Pancreas (tissue), 10 donors: ENCODE results near the gene LRP8. TPM values are rescaled to one million over a fixed set of nuclear protein-coding genes. Genes with fewer than 3 reads are reported as not detected.

Experiments used
- ATAC-seq, 4 donors: fragments of 200-7000 bp; cut with Tn5 transposase; one replicate each; pipeline versions ENCODE4 v1.8.0 to v1.9.1; 2020; ENCODE audit warnings: mild to moderate bottlenecking in 4 of 4, moderate library complexity in 4 of 4
- DNase-seq, 6 donors: peaks; one replicate each; pipeline ENCODE4 v3.0.0-alpha.2; 2020
- FAIRE-seq: peaks from 2 replicates; lab custom pipeline; 2012; peaks lifted over from hg19 to GRCh38; lab: Jason Lieb, UNC
- H3K27ac ChIP-seq, 4 donors: fragments of 200-600 bp; sonication (generic); 1 replicate in 3 of 4; 2 replicates in 1 of 4; pipeline versions ENCODE4 v1.5.0 to v1.8.0; 2020
- H3K27me3 ChIP-seq, 4 donors: fragments of 200-600 bp; one replicate each; pipeline ENCODE4 v1.8.0; 2021
- H3K36me3 ChIP-seq, 3 donors: fragments of 200-600 bp; sonication (generic) in 1 of 3; one replicate each; pipeline versions ENCODE4 v1.5.0 to v1.8.0; 2020 to 2021
- H3K4me1 ChIP-seq, 3 donors: fragments of 200-600 bp; one replicate each; pipeline ENCODE4 v1.8.0; 2021
- H3K4me3 ChIP-seq, 4 donors: fragments of 200-600 bp; sonication (generic) in 2 of 4; one replicate each; pipeline versions ENCODE4 v1.5.0 to v1.8.0; 2020 to 2021
- H3K9me3 ChIP-seq, 4 donors: fragments of 200-600 bp; one replicate each; pipeline ENCODE4 v1.8.0; 2021
- CTCF ChIP-seq, 4 donors: fragments of 200-600 bp; sonication (generic) in 3 of 4; IDR thresholded peaks; one replicate each; pipeline versions ENCODE4 v1.5.0 to v1.8.0; 2021; ENCODE audit warnings: antibody characterized with exemption in 4 of 4
- WGBS, 2 donors: extraction: QIAGEN DNeasy Blood & Tissue Kit; methylation state at CpG; one replicate each; pipeline ENCODE4 v1.1.7; 2013; 5-methylcytosine and 5-hydroxymethylcytosine counted together
- intact Hi-C, 3 donors: fragments of 100-400 bp; cut with DNase I; formaldehyde crosslinking; loops; one replicate each; pipeline versions ENCODE4 v1.11.1 to v1.14.2; 2022
- polyA plus RNA-seq, 2 donors: library from polyadenylated mRNA; stranded (reverse); fragments of 200-250 nt; gene quantifications; one replicate each; pipeline ENCODE4 v1.2.3, GENCODE V29; 2013
- total RNA-seq, 6 donors: library from RNA; stranded (reverse); fragmentation: NEBNext Ultra II Directional in 4 of 6; extraction: Animal tissue kit (Norgen Biotek cat#: 25700) in 4 of 6; gene quantifications; one replicate each; pipeline versions ENCODE4 v1.2.1 to v1.2.4, GENCODE V29; 2021 to 2023
- donor health status: healthy with polysubstance abuse.
- donor health status: DM: no; HTN: no; CAD: no; lungs with moderate emphysema.
- donor health status: DM: no; HTN: no; CAD: no.
- donor health status: control.
- donor health status: control.
- donor health status: Bipolar disorder and iron deficiency.
- donor health status: DM: yes; HTN: yes; CAD: no.
- donor health status: DM: no; HTN: no; CAD: no.
- donor health status: DM: no; HTN: no; CAD: no.
- donor health status: DM: yes; HTN: yes; CAD: no.

LRP8 gene
- total and polyA plus RNA-seq, 8 donors, result 0.08 to 2.3 (median 0.59) TPM

GRCh38 chr1:53320646-53321045 lies 7.2 kb downstream of the LRP8 start:
- FAIRE-seq (no peak), DNase-seq (peak in 1 of 6 donors; percentile 23), ATAC-seq (no peak)
- intact Hi-C loops, result no loop called here
- peaks cover 0 to 7% (median 5%) of the 10 kb centered on the region in 3 donors for H3K4me1 ChIP-seq
- H3K27me3 ChIP-seq, result no peaks in the 10 kb centered on the region
- WGBS, 2 donors, result 94 to 97% methylated on average over 7 of the region's 7 CpGs
- H3K9me3 ChIP-seq, result no peaks in the 10 kb centered on the region
- no peak for TF ChIP-seq CTCF (IDR thresholded peaks at IDR 0.05)
- no peak overlapping the region for H3K4me3 ChIP-seq
- H3K36me3 ChIP-seq, result no peaks in the 10 kb centered on the region
- no peak overlapping the region for H3K27ac ChIP-seq

- no peaks in the 10 kb centered on the region for H3K4me1 ChIP-seq
- H3K36me3 ChIP-seq, result no peaks in the 10 kb centered on the region
- peak in 1 of 6 donors; percentile 4 for DNase-seq
- ATAC-seq, result no peak
- intact Hi-C loops, result no loop called here
- FAIRE-seq, result no peak
- H3K4me3 ChIP-seq, result no peak overlapping the region
- H3K27ac ChIP-seq, result no peak overlapping the region
- H3K27me3 ChIP-seq, result no peaks in the 10 kb centered on the region
- no peak for TF ChIP-seq CTCF (IDR thresholded peaks at IDR 0.05)
- WGBS, 2 donors, result 87 to 88% methylated on average over 20 of the region's 20 CpGs
- H3K9me3 ChIP-seq, result no peaks in the 10 kb centered on the region
Observed at GRCh38 chr1:53319296-53320101, 8.4 kb downstream of the LRP8 start.

GRCh38 chr1:53317646-53318539 lies 10.0 kb downstream of the LRP8 start:
- H3K4me3 ChIP-seq, result no peak overlapping the region
- peak in 1 of 6 donors; percentile 1 for DNase-seq
- no peak for ATAC-seq
- WGBS, 2 donors, result 88 to 92% methylated on average over 13 of the region's 13 CpGs
- no peaks in the 10 kb centered on the region for H3K4me1 ChIP-seq
- no peaks in the 10 kb centered on the region for H3K9me3 ChIP-seq
- no peaks in the 10 kb centered on the region for H3K36me3 ChIP-seq
- FAIRE-seq, result no peak
- no peak overlapping the region for H3K27ac ChIP-seq
- no peaks in the 10 kb centered on the region for H3K27me3 ChIP-seq
- intact Hi-C loops, result no loop called here
- no peak for TF ChIP-seq CTCF (IDR thresholded peaks at IDR 0.05)

- 79 to 81% methylated on average over 16 to 17 of the region's 17 CpGs for WGBS, 2 donors
- TF ChIP-seq CTCF (IDR thresholded peaks at IDR 0.05), result no peak
- no peaks in the 10 kb centered on the region for H3K36me3 ChIP-seq
- ATAC-seq (no peak), DNase-seq (no peak), FAIRE-seq (no peak)
- no peak overlapping the region for H3K4me3 ChIP-seq
- intact Hi-C loops, result no loop called here
- no peaks in the 10 kb centered on the region for H3K4me1 ChIP-seq
- no peak overlapping the region for H3K27ac ChIP-seq
- no peaks in the 10 kb centered on the region for H3K9me3 ChIP-seq
- H3K27me3 ChIP-seq, result no peaks in the 10 kb centered on the region
Observed at GRCh38 chr1:53316766-53317581, 10.9 kb downstream of the LRP8 start.
